Measurements from ENCODE around the gene DLG1.

The DLG1 gene

DNA sequence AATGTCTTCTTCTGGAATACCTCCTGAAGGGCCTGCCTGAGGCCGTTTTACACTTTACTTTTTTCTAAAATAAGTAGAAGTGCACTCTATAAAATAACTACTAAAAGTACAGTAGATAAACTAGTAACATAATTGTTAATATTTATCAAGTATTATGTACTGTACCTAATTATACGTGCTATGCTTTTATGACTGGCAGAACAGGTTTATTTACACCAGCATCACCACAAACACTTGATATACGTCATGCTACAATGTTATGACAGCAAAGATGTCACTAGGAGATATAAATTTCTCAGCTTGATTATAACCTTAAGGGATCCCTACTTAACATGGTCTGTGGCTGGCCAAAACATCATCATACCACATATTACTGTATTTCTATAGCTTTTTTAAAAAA is 29.4 kb downstream of the DLG1 start:
- TF ChIP-seq, protein P1, sequence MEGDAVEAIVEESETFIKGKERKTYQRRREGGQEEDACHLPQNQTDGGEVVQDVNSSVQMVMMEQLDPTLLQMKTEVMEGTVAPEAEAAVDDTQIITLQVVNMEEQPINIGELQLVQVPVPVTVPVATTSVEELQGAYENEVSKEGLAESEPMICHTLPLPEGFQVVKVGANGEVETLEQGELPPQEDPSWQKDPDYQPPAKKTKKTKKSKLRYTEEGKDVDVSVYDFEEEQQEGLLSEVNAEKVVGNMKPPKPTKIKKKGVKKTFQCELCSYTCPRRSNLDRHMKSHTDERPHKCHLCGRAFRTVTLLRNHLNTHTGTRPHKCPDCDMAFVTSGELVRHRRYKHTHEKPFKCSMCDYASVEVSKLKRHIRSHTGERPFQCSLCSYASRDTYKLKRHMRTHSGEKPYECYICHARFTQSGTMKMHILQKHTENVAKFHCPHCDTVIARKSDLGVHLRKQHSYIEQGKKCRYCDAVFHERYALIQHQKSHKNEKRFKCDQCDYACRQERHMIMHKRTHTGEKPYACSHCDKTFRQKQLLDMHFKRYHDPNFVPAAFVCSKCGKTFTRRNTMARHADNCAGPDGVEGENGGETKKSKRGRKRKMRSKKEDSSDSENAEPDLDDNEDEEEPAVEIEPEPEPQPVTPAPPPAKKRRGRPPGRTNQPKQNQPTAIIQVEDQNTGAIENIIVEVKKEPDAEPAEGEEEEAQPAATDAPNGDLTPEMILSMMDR (IDR thresholded peaks at IDR 0.05; ENCODE audit: low read depth, low read length): no peak
- DNase-seq (ENCODE audit: low read depth in 2 of 2): no peak
- H3K4me3 ChIP-seq (replicated peaks in 1 of 2; ENCODE audit: low read depth in 2 of 2, low read length in 2 of 2): no peak overlapping the region

DNA sequence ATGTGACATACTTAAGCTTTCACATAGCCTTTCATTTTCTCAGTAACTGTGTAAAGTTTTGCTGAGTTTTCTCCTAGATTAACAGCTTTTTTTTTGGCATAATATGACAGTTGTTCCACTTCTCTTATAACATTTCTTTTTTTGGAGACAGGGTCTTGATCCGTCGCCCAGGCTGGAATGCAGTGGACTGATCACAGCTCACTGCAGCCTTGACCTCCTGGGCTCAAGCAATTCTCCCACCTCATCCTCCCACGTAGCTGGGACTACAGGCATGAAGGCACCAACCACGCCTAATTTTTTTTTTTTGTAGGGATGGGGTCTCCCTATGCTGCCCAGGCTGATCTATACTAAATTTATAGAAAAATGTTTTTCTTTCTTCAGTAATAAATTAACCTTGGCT is 30.1 kb downstream of the DLG1 start:
- DNase-seq (ENCODE audit: low read depth in 2 of 2): peak in 1 of 2 donors; percentile 24
- no peak overlapping the region for H3K4me3 ChIP-seq (replicated peaks in 1 of 2; ENCODE audit: low read depth in 2 of 2, low read length in 2 of 2)
- TF ChIP-seq, protein P1 (IDR thresholded peaks at IDR 0.05; ENCODE audit: low read depth, low read length): no peak

DNA sequence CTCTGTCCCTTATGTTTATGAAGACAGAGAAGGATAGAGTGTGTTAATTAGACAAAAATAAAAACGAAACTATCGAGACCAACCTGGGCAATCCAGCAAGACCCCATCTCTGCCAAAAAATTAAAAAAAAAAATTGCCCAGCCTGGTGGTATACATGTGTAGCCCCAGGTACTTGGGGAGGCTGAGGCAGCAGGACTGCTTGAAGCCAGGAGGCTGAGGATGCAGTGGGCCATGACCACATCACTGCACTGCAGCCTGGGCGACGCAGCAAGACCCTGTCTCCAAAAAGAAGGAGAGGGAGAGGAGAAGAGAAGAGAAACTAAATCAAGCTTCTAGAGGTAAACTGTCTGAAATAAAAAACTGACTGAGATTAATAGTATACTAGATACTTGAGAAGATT is 32.1 kb downstream of the DLG1 start:
- TF ChIP-seq, protein P1 (IDR thresholded peaks at IDR 0.05; ENCODE audit: low read depth, low read length): no peak
- H3K4me3 ChIP-seq (replicated peaks in 1 of 2; ENCODE audit: low read depth in 2 of 2, low read length in 2 of 2): no peak overlapping the region
- no peak for DNase-seq (ENCODE audit: low read depth in 2 of 2)

DNA sequence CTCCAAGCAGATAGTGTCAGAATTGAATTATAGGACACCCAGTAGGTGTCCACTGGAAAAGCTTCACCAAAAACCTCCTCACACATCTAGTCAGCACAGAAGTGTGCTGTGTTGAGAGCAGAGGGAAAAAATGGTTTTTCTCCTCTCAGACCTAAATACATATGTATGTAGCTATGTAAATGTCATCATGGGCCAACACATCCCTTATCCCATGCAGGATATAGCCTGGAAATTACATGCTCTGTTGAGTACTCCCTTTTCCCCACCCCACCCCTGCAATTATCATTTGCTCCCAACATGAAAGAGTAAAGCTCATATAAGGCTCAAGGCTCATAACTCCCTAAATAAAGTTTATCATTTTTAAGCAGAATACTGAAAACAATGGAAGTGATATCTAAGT is 35.7 kb downstream of the DLG1 start:
- no peak overlapping the region for H3K4me3 ChIP-seq (replicated peaks in 1 of 2; ENCODE audit: low read depth in 2 of 2, low read length in 2 of 2)
- no peak for DNase-seq (ENCODE audit: low read depth in 2 of 2)
- TF ChIP-seq, protein P1 (IDR thresholded peaks at IDR 0.05; ENCODE audit: low read depth, low read length): no peak

DNA sequence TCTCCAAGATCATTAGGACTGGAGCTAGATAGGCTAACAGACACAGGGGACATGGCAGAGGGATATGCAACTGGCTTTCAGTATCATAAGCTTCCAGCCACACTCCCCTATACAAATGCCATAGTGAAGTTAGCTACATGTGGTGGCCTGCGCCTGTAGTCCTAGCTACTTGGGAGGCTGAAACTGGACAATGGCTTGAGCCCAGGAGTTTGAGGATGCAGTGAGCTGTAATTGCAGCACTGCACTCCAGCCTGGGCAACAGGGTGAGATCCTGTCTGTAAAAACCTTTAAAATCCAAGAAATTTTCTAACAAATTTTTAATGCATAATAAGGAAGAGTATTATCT is 37.3 kb downstream of the DLG1 start:
- TF ChIP-seq, protein P1 (IDR thresholded peaks at IDR 0.05; ENCODE audit: low read depth, low read length): no peak
- no peak overlapping the region for H3K4me3 ChIP-seq (replicated peaks in 1 of 2; ENCODE audit: low read depth in 2 of 2, low read length in 2 of 2)
- no peak for DNase-seq (ENCODE audit: low read depth in 2 of 2)

DNA sequence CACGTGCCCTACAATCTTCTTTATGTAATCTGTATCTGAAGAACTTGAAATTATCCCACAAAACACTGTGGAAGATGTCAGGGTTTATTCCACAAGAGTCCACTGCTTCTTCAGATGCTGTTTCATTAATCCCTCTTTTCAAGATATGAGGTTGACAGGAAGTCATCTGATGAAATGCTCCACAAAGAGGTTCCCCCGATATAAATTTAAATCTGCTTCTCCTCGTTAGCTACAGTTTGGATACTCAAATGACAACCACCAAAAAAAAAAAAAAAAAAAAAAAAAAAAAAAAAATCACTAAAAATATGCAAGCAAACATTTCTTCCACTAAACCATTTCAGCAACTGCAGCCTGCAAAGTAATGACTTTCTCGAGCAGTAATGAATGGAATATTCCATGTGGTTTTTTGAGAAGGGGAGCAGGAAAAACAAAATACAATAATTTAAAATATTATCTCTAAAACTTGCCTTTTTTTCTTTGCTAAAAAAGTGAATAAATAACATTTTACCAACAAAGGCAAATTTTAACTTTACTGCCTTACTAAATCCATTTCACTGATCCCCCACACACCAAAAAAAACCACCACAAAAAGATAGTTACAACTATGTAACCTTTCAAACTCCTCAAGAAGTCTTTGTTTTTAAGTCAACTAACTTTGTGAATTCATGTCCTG is 37.8 kb downstream of the DLG1 start:
- no peak overlapping the region for H3K4me3 ChIP-seq (replicated peaks in 1 of 2; ENCODE audit: low read depth in 2 of 2, low read length in 2 of 2)
- TF ChIP-seq, protein P1 (IDR thresholded peaks at IDR 0.05; ENCODE audit: low read depth, low read length): no peak
- no peak for DNase-seq (ENCODE audit: low read depth in 2 of 2)

DNA sequence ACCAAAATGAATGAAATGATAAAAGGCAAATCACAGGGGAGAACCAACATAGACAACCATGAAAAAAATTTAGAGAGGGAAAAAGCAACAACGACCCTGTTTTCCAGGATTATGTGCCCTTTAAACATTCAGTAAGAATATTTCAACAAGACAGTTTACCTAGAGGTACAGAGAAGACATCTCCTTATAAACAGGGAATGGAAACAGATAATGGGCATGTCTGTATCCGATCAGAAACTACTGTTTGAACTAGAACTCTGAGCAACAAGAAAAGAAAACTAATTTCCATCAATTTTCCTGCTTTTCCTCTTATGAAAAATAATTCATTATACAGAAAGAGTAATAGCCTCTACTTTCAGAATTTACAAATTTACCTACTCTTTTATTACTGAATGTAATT is 39.3 kb downstream of the DLG1 start:
- no peak for DNase-seq (ENCODE audit: low read depth in 2 of 2)
- TF ChIP-seq, protein P1 (IDR thresholded peaks at IDR 0.05; ENCODE audit: low read depth, low read length): no peak
- no peak overlapping the region for H3K4me3 ChIP-seq (replicated peaks in 1 of 2; ENCODE audit: low read depth in 2 of 2, low read length in 2 of 2)
